Measurements from ENCODE around the gene MATN3.

DNA sequence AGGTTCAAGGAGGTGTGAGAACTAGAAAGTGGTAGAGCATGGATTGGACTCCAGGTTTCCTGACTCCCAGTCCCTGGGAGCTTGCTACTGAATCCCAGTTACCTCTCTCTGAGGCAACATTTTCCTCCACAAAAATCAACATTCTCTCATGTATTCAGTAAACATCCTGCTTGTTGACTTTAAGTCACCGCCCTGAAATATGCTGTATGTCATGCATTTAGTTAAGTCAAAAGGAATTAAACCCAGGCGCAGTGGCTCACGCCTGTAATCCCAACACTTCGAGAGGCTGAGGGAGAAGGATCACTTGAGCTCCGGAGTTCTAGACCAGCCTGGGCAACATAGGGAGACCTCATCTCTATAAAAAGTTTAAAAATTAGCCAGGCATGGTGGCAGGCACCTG is 3.8 kb downstream of the MATN3 start:
- no peak for TF ChIP-seq POLR2A (IDR thresholded peaks at IDR 0.05)
- TF ChIP-seq, protein P1, sequence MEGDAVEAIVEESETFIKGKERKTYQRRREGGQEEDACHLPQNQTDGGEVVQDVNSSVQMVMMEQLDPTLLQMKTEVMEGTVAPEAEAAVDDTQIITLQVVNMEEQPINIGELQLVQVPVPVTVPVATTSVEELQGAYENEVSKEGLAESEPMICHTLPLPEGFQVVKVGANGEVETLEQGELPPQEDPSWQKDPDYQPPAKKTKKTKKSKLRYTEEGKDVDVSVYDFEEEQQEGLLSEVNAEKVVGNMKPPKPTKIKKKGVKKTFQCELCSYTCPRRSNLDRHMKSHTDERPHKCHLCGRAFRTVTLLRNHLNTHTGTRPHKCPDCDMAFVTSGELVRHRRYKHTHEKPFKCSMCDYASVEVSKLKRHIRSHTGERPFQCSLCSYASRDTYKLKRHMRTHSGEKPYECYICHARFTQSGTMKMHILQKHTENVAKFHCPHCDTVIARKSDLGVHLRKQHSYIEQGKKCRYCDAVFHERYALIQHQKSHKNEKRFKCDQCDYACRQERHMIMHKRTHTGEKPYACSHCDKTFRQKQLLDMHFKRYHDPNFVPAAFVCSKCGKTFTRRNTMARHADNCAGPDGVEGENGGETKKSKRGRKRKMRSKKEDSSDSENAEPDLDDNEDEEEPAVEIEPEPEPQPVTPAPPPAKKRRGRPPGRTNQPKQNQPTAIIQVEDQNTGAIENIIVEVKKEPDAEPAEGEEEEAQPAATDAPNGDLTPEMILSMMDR (IDR thresholded peaks at IDR 0.05): no peak
